Measurements from ENCODE around the gene DDX17.

GRCh38 chr22:38477585-38477984 lies 28.5 kb downstream of the DDX17 start:
- no peak for TF ChIP-seq POLR2A (IDR thresholded peaks at IDR 0.05)
- TF ChIP-seq, protein P1, sequence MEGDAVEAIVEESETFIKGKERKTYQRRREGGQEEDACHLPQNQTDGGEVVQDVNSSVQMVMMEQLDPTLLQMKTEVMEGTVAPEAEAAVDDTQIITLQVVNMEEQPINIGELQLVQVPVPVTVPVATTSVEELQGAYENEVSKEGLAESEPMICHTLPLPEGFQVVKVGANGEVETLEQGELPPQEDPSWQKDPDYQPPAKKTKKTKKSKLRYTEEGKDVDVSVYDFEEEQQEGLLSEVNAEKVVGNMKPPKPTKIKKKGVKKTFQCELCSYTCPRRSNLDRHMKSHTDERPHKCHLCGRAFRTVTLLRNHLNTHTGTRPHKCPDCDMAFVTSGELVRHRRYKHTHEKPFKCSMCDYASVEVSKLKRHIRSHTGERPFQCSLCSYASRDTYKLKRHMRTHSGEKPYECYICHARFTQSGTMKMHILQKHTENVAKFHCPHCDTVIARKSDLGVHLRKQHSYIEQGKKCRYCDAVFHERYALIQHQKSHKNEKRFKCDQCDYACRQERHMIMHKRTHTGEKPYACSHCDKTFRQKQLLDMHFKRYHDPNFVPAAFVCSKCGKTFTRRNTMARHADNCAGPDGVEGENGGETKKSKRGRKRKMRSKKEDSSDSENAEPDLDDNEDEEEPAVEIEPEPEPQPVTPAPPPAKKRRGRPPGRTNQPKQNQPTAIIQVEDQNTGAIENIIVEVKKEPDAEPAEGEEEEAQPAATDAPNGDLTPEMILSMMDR (IDR thresholded peaks at IDR 0.05): no peak

All from Peyer's patch (tissue), 4 donors.